GM12865 (cell line): ENCODE data around the gene COL26A1.
"Not testable (repeated sequence)": the region's sequence is repeated elsewhere in the genome, so short reads cannot be mapped to it uniquely, and the experiment has no call there.

Experiments
- DNase-seq: peaks from one replicate; pipeline ENCODE4 v3.0.0; 2010; ENCODE audit warnings: low read depth
- H3K4me3 ChIP-seq: 2 replicates; pipeline ENCODE4 v1.5.1; 2011; ENCODE audit warnings: mild to moderate bottlenecking, low read depth, low read length, control low read depth
- TF ChIP-seq, protein P1 (sequence below): IDR thresholded peaks from 2 replicates; pipeline ENCODE4 v1.5.1; 2011; ENCODE audit warnings: low read length, control low read depth, low read depth, inconsistent platforms; ENCODE audit not compliant: insufficient read depth; ENCODE audit errors: missing control alignments

The COL26A1 gene

DNA sequence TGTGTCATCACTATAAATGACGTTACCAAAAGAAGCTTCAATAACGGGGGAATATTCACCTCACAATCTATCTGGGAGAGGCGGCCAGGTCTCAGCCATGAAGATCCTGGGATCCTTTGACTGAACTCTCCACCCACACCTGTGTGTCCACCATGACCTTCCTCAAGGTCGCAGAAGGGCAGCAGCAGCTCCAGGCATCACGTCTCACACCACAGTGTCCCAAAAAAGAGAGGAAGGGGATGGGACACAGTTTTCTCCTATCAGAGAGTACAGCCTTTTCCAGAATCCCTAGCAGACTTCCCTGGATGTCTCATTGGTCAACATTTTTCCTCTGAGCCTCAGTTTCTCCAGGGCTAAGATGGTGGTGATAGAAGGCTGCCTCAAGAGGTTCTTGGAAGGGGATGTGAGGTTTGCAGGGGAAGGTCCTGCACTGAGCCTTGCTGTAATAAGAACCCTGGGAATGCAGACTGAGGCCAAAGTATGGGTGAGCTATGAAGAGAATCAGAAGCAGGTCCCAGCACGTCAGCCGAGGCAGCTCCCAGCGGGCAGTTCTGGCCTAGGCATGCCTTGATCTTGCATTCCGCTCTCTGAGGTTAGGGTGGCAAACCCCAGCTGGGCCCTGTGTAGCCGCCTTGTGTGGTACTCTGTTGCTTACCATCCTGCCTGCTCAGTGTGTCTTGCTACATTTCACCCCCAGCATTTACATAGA is 63.8 kb downstream of the COL26A1 start:
- TF ChIP-seq, protein P1, sequence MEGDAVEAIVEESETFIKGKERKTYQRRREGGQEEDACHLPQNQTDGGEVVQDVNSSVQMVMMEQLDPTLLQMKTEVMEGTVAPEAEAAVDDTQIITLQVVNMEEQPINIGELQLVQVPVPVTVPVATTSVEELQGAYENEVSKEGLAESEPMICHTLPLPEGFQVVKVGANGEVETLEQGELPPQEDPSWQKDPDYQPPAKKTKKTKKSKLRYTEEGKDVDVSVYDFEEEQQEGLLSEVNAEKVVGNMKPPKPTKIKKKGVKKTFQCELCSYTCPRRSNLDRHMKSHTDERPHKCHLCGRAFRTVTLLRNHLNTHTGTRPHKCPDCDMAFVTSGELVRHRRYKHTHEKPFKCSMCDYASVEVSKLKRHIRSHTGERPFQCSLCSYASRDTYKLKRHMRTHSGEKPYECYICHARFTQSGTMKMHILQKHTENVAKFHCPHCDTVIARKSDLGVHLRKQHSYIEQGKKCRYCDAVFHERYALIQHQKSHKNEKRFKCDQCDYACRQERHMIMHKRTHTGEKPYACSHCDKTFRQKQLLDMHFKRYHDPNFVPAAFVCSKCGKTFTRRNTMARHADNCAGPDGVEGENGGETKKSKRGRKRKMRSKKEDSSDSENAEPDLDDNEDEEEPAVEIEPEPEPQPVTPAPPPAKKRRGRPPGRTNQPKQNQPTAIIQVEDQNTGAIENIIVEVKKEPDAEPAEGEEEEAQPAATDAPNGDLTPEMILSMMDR = no peak
- DNase-seq = no peak
- no peak overlapping the region for H3K4me3 ChIP-seq

- peak; percentile 25 for DNase-seq
- H3K4me3 ChIP-seq = no peak overlapping the region
- TF ChIP-seq, protein P1 = no peak
Measured at GRCh38 chr7:101428093-101428866, 65.6 kb downstream of the COL26A1 start.

DNA sequence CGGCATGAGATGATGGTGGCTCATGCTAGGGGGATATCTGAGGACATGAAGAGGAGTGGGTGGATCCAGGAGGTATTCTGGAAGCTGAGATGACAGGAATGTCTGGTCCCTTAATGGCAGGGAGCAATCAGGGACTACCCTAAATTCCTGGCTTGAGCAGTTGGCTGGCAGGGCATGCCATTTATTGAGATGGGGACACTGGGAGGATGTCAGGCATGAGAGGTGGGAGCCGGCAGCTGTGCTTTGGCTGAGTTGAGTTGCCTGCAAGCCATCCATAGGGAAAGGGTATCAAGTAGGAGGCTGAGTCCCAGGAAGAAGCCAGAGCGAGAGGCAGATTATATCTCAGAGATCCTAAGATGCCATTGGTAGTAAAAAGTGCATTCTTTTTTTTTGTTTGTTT is 69.6 kb downstream of the COL26A1 start:
- no peak for DNase-seq
- TF ChIP-seq, protein P1 = no peak
- H3K4me3 ChIP-seq = no peak overlapping the region

- no peak overlapping the region for H3K4me3 ChIP-seq
- TF ChIP-seq, protein P1 = no peak
- DNase-seq = no peak
Measured at GRCh38 chr7:101433688-101434087, 71.0 kb downstream of the COL26A1 start.

DNA sequence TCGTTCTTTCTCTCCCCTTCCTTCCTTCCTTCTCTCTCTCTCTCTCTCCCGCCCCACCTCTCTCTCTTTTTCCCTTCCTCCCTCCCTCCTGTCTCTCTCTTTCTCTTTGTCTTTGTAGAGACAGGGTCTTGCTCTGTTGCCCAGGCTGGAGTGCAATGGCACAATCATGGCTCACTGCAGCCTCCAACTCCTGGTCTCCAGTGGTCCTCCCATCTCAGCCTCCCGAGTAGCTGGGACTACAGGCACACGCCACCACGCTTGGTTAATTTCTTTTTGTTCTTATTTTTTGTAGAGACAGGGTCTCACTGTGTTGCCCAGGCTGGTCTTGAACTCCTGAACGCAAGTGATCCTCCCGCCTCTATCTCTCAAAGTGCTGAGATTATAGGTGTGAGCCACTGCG is 71.5 kb downstream of the COL26A1 start:
- not testable (repeated sequence) for H3K4me3 ChIP-seq, DNase-seq

GRCh38 chr7:101435461-101436220 is 73.0 kb downstream of the COL26A1 start:
- no peak for DNase-seq
- TF ChIP-seq, protein P1 = no peak

DNA sequence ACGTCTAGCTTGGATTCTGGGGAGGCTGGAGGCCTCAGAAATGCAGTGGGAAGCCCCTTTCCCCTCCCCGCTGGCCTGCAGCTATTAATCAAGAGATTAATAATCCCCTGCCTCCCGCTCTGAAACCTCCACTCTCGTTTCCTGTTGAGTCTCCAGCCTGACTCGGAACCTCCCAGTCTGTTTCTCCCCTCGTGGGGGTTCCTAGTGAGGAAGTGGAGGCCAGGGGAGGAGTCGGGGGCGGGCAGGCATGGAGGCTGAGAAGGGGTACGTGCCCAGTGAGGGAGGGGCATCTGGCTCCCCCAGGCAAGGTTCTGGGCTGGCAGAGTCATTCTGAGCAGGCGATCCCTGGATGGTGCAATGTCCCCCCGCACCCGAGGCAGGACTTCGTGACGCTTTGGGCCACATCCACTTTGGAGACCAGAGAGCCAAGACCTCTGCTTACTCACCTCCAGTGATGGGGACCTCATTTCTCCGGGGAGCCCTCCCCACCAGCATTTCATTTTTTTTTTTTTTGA is 73.6 kb downstream of the COL26A1 start:
- no peak for DNase-seq
- H3K4me3 ChIP-seq = no peak overlapping the region
- TF ChIP-seq, protein P1 = no peak

More at GRCh38 chr7:101435461-101436220, 73.0 kb downstream of the COL26A1 start:
- no peak overlapping the region for H3K4me3 ChIP-seq
